ENCODE measurements around the gene TBC1D22A. TPM values are rescaled to one million over a fixed set of nuclear protein-coding genes. Genes with fewer than 3 reads are reported as not detected.

Gene TBC1D22A
- polyA plus RNA-seq, 4 donors: 17.7 to 26.4 (median 21.0) TPM

DNA sequence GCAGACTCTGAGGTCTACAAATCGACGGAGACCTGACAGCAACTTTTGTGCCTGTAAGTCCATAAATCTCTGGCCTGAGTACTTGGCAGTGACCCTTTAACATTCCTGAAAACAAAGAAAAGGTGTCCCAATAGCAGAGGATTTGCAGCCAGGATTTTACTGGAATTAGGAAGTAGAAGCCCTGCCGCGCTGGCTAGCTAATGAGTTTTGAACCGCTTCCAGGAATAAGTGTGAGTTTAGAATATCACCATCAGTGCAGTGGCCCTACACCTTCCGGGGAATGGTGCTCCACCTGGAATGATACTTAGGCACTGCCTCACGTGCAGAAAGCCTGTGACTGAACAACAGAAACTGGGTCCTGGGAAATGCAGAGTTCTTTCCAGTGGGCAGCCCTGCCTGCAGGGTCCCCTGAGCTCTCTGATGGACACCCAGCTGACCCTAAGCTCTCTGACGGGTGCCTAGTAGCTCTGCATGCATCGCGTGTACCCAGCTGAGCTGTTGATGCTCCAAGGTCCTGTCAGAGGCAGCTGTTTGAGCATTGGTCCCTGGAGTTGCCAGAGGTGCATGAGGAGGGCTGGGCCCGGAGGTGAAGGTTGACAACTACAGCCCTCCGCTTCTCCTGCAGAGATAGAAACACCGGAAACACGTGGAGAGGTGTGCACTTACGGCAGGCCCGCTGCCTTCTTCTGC lies 380.9 kb downstream of the TBC1D22A start:
- H3K4me1 ChIP-seq (ENCODE audit: control insufficient read depth in 3 of 3, insufficient read depth in 2 of 3, low read depth in 1 of 3, low read length in 2 of 3): peaks cover 0 to 2% (median 0%) of the 10 kb centered on the region in 3 donors
- H3K36me3 ChIP-seq (ENCODE audit: control insufficient read depth in 3 of 3, insufficient read depth in 2 of 3, low read depth in 1 of 3, low read length in 3 of 3): peaks cover 0 to 10% (median 0%) of the 10 kb centered on the region in 3 donors
- no peak overlapping the region for H3K27ac ChIP-seq (ENCODE audit: low read depth in 1 of 3, low read length in 2 of 3)
- H3K27me3 ChIP-seq (ENCODE audit: control insufficient read depth in 3 of 3, insufficient read depth in 3 of 3, low read length in 3 of 3): no peaks in the 10 kb centered on the region
- H3K4me3 ChIP-seq (ENCODE audit: low read depth in 1 of 3, low read length in 3 of 3): no peak overlapping the region
- 79 to 87% (median 84%) methylated on average over 16 of the region's 16 CpGs for WGBS, 3 donors
- FAIRE-seq (no peak), DNase-seq (no peak)
- H3K9me3 ChIP-seq (ENCODE audit: control insufficient read depth in 2 of 2, insufficient read depth in 1 of 2, low read depth in 1 of 2, low read length in 1 of 2): no peaks in the 10 kb centered on the region

DNA sequence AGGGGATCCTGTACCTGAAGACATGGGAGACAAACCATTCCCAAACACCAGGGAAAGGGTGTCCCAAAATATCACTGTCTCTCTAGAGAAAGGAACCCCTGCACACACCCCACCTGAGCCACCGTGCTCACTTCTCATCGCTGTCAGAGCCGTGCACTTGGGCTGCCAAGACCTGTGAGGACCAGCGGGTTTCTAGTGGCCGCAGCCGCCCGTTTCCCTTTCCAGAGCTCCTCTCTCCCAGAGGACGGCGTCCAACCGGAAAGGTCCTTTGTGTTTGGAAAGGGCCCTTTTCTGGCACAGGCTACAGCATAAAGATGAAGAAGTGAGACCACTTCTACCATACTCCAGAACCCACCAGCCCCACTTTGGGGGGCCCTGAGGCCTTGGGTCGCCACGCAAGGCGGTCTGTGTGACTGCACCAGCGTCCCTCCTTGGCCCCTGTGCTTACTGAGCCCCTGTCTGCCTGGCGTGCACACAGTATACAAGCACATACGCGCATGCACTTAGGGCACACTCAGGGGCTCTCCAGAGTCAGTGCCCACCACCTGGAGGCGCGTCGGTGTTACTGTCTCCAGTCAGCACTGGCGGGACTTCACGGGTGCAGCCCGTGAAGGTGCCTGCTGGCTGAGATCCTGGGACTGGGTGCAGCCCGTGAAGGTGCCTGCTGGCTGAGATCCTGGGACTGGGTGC lies 381.8 kb downstream of the TBC1D22A start:
- Histone ChIP-seq H3K4me3 (ENCODE audit: low read depth in 1 of 3, low read length in 3 of 3) (no peak overlapping the region), H3K27me3 (ENCODE audit: control insufficient read depth in 3 of 3, insufficient read depth in 3 of 3, low read length in 3 of 3) (no peaks in the 10 kb centered on the region), H3K9me3 (ENCODE audit: control insufficient read depth in 2 of 2, insufficient read depth in 1 of 2, low read depth in 1 of 2, low read length in 1 of 2) (no peaks in the 10 kb centered on the region), H3K27ac (ENCODE audit: low read depth in 1 of 3, low read length in 2 of 3) (no peak overlapping the region), H3K4me1 (ENCODE audit: control insufficient read depth in 3 of 3, insufficient read depth in 2 of 3, low read depth in 1 of 3, low read length in 2 of 3) (peaks cover 0 to 2% (median 0%) of the 10 kb centered on the region in 3 donors), H3K36me3 (ENCODE audit: control insufficient read depth in 3 of 3, insufficient read depth in 2 of 3, low read depth in 1 of 3, low read length in 3 of 3) (peaks cover 0 to 7% (median 0%) of the 10 kb centered on the region in 3 donors)
- no peak for FAIRE-seq
- WGBS, 3 donors: 64 to 89% (median 68%) methylated on average over 23 to 24 of the region's 24 CpGs
- DNase-seq: no peak

DNA sequence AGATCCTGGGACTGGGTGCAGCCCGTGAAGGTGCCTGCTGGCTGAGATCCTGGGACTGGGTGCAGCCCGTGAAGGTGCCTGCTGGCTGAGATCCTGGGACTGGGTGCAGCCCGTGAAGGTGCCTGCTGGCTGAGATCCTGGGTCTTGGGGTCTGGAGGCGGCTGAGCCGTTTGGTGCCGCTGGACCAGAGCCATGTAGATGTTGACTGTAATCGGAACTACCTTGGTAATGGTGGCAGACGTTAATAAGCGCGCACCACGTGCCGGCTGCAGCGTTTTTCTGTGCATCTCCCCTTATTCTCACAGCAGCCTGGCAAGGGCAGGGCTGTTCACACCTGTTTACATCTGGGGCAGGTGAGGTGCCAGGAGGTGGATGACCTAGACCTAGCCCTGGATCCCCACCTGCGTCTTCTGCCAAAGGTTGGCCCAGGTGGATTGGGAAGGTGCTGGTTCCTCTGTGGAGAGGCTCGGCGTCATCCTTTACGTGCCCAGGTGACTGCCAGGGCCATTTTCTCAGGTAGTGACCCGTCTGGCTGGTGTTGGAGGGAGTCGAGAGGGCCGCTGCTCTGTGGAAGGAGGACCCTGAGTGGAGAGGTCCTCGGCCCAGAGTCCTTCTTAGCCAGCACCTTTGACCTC lies 382.5 kb downstream of the TBC1D22A start:
- DNase-seq (peak in 1 of 2 donors; percentile 9), FAIRE-seq (no peak)
- Histone ChIP-seq H3K27me3 (ENCODE audit: control insufficient read depth in 3 of 3, insufficient read depth in 3 of 3, low read length in 3 of 3) (no peaks in the 10 kb centered on the region), H3K4me3 (ENCODE audit: low read depth in 1 of 3, low read length in 3 of 3) (no peak overlapping the region), H3K36me3 (ENCODE audit: control insufficient read depth in 3 of 3, insufficient read depth in 2 of 3, low read depth in 1 of 3, low read length in 3 of 3) (peaks cover 0 to 7% (median 0%) of the 10 kb centered on the region in 3 donors), H3K27ac (ENCODE audit: low read depth in 1 of 3, low read length in 2 of 3) (no peak overlapping the region), H3K4me1 (ENCODE audit: control insufficient read depth in 3 of 3, insufficient read depth in 2 of 3, low read depth in 1 of 3, low read length in 2 of 3) (peaks cover 0 to 2% (median 0%) of the 10 kb centered on the region in 3 donors), H3K9me3 (ENCODE audit: control insufficient read depth in 2 of 2, insufficient read depth in 1 of 2, low read depth in 1 of 2, low read length in 1 of 2) (no peaks in the 10 kb centered on the region)
- WGBS, 3 donors: 29 to 85% (median 43%) methylated on average over 18 to 20 of the region's 21 CpGs

DNA sequence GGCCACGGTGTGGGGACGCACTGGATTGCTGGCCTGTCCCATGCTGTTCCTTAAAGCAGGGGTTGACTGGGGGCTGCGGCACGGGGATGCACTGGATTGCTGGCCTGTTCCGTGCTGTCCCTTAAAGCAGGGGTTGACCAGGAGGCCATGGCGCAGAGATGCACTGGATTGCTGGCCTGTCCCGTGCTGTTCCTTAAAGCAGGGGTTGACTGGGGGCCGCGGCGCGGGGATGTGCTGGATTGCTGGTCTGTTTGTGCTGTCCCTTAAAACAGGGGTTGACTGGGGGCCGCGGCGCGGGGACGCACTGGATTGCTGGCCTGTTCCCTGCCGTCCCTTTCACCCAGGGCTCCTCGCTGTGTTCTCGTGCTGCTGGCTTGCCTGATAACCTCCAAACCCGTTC lies 383.4 kb downstream of the TBC1D22A start:
- H3K4me1 ChIP-seq (ENCODE audit: control insufficient read depth in 3 of 3, insufficient read depth in 2 of 3, low read depth in 1 of 3, low read length in 2 of 3): peaks cover 0 to 2% (median 0%) of the 10 kb centered on the region in 3 donors
- FAIRE-seq: no peak
- H3K27me3 ChIP-seq (ENCODE audit: control insufficient read depth in 3 of 3, insufficient read depth in 3 of 3, low read length in 3 of 3): no peaks in the 10 kb centered on the region
- WGBS, 3 donors: 98% methylated on average over 20 of the region's 20 CpGs
- no peak overlapping the region for H3K4me3 ChIP-seq (ENCODE audit: low read depth in 1 of 3, low read length in 3 of 3)
- peaks cover 0 to 7% (median 0%) of the 10 kb centered on the region in 3 donors for H3K36me3 ChIP-seq (ENCODE audit: control insufficient read depth in 3 of 3, insufficient read depth in 2 of 3, low read depth in 1 of 3, low read length in 3 of 3)
- no peak overlapping the region for H3K27ac ChIP-seq (ENCODE audit: low read depth in 1 of 3, low read length in 2 of 3)
- no peak for DNase-seq
- no peaks in the 10 kb centered on the region for H3K9me3 ChIP-seq (ENCODE audit: control insufficient read depth in 2 of 2, insufficient read depth in 1 of 2, low read depth in 1 of 2, low read length in 1 of 2)

DNA sequence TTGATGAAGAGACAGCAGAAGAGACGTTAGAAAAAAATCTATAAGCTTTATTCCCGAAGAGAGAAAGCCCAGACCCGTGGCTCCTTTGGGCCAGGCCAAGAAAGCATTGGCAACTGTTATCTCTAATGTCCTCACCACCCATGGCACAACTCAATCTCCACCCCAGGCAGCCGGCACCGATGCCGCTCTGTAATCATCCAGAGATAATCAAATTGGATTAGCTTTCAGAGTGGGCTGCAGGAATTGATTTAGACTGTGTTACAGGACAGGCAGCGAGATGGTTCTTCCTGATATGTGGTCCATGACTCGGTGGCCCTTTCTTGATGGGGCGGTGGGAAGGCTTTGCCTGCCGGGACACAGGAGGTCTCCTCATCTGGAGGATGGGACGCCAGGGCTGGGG lies 383.9 kb downstream of the TBC1D22A start:
- Histone ChIP-seq H3K36me3 (ENCODE audit: control insufficient read depth in 3 of 3, insufficient read depth in 2 of 3, low read depth in 1 of 3, low read length in 3 of 3) (peaks cover 0 to 7% (median 0%) of the 10 kb centered on the region in 3 donors), H3K4me3 (ENCODE audit: low read depth in 1 of 3, low read length in 3 of 3) (no peak overlapping the region), H3K27me3 (ENCODE audit: control insufficient read depth in 3 of 3, insufficient read depth in 3 of 3, low read length in 3 of 3) (no peaks in the 10 kb centered on the region), H3K9me3 (ENCODE audit: control insufficient read depth in 2 of 2, insufficient read depth in 1 of 2, low read depth in 1 of 2, low read length in 1 of 2) (no peaks in the 10 kb centered on the region), H3K4me1 (ENCODE audit: control insufficient read depth in 3 of 3, insufficient read depth in 2 of 3, low read depth in 1 of 3, low read length in 2 of 3) (peaks cover 0 to 2% (median 0%) of the 10 kb centered on the region in 3 donors), H3K27ac (ENCODE audit: low read depth in 1 of 3, low read length in 2 of 3) (no peak overlapping the region)
- FAIRE-seq (no peak), DNase-seq (no peak)
- WGBS, 3 donors: 90% methylated on average over 11 of the region's 11 CpGs

DNA sequence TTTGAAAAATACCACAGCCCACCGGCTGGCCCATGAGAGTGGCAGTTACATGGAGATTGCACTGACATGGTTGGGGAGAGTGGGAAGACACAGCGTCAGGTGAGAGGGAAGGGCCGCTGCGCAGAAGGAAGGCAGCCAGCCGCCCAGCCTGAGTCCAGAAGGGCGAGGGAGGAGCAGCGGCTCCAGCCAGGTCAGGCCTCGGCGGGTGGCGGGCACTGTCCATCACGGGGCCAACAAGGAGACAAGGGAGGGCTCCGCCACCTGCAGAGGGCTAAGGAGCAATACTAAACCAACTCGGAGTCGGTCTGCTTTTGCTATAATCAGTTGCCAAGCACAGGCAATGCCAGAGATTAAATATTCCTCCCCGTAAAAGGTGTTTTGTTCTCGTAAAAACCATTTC lies 384.5 kb downstream of the TBC1D22A start:
- 95 to 97% (median 95%) methylated on average over 16 of the region's 16 CpGs for WGBS, 3 donors
- no peak for DNase-seq
- H3K4me3 ChIP-seq (ENCODE audit: low read depth in 1 of 3, low read length in 3 of 3): no peak overlapping the region
- no peak for FAIRE-seq
- no peaks in the 10 kb centered on the region for H3K27me3 ChIP-seq (ENCODE audit: control insufficient read depth in 3 of 3, insufficient read depth in 3 of 3, low read length in 3 of 3)
- H3K27ac ChIP-seq (ENCODE audit: low read depth in 1 of 3, low read length in 2 of 3): no peak overlapping the region
- H3K9me3 ChIP-seq (ENCODE audit: control insufficient read depth in 2 of 2, insufficient read depth in 1 of 2, low read depth in 1 of 2, low read length in 1 of 2): no peaks in the 10 kb centered on the region
- H3K4me1 ChIP-seq (ENCODE audit: control insufficient read depth in 3 of 3, insufficient read depth in 2 of 3, low read depth in 1 of 3, low read length in 2 of 3): peaks cover 0 to 2% (median 0%) of the 10 kb centered on the region in 3 donors
- peaks cover 0 to 7% (median 0%) of the 10 kb centered on the region in 3 donors for H3K36me3 ChIP-seq (ENCODE audit: control insufficient read depth in 3 of 3, insufficient read depth in 2 of 3, low read depth in 1 of 3, low read length in 3 of 3)

DNA sequence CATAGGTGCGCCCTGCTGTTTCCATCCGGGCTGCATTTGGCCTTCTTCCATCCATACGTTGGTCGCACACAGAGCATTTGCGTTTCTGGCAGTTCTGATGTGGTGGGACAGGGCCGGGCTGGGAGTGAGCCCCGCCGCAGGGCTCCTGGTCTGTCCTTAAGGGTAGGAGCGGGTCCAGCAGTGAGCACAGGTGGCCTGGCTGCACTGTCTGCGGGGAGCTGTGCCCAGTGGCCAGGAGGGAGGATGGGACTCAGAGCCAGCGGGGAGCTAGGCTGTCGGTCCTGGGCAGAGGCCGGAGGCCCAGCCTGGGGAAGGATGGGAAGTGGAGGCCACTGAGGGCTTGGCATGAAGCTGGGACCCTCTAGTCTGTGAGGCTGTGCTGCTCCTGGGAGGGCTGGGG lies 385.1 kb downstream of the TBC1D22A start:
- 94 to 96% (median 96%) methylated on average over 13 of the region's 13 CpGs for WGBS, 3 donors
- H3K4me1 ChIP-seq (ENCODE audit: control insufficient read depth in 3 of 3, insufficient read depth in 2 of 3, low read depth in 1 of 3, low read length in 2 of 3): peaks cover 0 to 2% (median 0%) of the 10 kb centered on the region in 3 donors
- H3K36me3 ChIP-seq (ENCODE audit: control insufficient read depth in 3 of 3, insufficient read depth in 2 of 3, low read depth in 1 of 3, low read length in 3 of 3): peaks cover 0 to 7% (median 0%) of the 10 kb centered on the region in 3 donors
- H3K4me3 ChIP-seq (ENCODE audit: low read depth in 1 of 3, low read length in 3 of 3): no peak overlapping the region
- H3K9me3 ChIP-seq (ENCODE audit: control insufficient read depth in 2 of 2, insufficient read depth in 1 of 2, low read depth in 1 of 2, low read length in 1 of 2): no peaks in the 10 kb centered on the region
- DNase-seq (no peak), FAIRE-seq (no peak)
- H3K27me3 ChIP-seq (ENCODE audit: control insufficient read depth in 3 of 3, insufficient read depth in 3 of 3, low read length in 3 of 3): no peaks in the 10 kb centered on the region
- H3K27ac ChIP-seq (ENCODE audit: low read depth in 1 of 3, low read length in 2 of 3): no peak overlapping the region

DNA sequence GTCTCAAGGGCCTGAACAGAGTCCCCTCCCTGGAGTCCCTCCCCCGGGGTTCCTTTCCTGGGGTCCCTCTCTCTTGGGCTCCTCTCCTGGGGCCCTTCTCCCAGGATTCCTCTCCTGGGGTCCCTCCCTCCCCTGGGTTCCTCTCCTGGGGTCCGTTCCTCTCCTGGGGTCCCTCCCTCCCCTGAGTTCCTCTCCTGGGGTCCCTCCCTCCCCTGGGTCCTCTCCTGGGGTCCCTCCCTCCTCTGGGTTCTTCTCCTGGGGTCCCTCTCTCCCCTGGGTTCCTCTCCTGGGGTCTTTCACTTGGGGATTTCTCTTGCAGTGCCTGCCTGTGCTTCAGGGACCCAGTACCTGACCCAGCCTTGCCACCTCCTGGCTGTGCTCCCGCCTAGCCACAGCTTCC lies 386.1 kb downstream of the TBC1D22A start:
- 90 to 98% (median 90%) methylated on average over 3 of the region's 3 CpGs for WGBS, 3 donors
- DNase-seq (no peak), FAIRE-seq (no peak)
- no peaks in the 10 kb centered on the region for H3K27me3 ChIP-seq (ENCODE audit: control insufficient read depth in 3 of 3, insufficient read depth in 3 of 3, low read length in 3 of 3)
- peaks cover 0 to 2% (median 0%) of the 10 kb centered on the region in 3 donors for H3K4me1 ChIP-seq (ENCODE audit: control insufficient read depth in 3 of 3, insufficient read depth in 2 of 3, low read depth in 1 of 3, low read length in 2 of 3)
- peaks cover 0 to 3% of the 10 kb centered on the region in 2 donors for H3K9me3 ChIP-seq (ENCODE audit: control insufficient read depth in 2 of 2, insufficient read depth in 1 of 2, low read depth in 1 of 2, low read length in 1 of 2)
- H3K36me3 ChIP-seq (ENCODE audit: control insufficient read depth in 3 of 3, insufficient read depth in 2 of 3, low read depth in 1 of 3, low read length in 3 of 3): peaks cover 0 to 6% (median 0%) of the 10 kb centered on the region in 3 donors
- H3K27ac ChIP-seq (ENCODE audit: low read depth in 1 of 3, low read length in 2 of 3): no peak overlapping the region
- no peak overlapping the region for H3K4me3 ChIP-seq (ENCODE audit: low read depth in 1 of 3, low read length in 3 of 3)
